HepG2 (cell line): Measurements from ENCODE around the gene THADA. TPM values are rescaled to one million over a fixed set of nuclear protein-coding genes. Genes with fewer than 3 reads are reported as not detected.

Experiments
- ATAC-seq: fragments of 200-7000 bp; cut with Tn5 transposase; 3 replicates; pipeline ENCODE4 v1.9.1; 2020; ENCODE audit warnings: mild to moderate bottlenecking, moderate library complexity
- BruUV-seq: library from RNA; stranded (reverse); fragments of 400-500 nt; replicated peaks from 2 replicates; lab custom pipeline; 2021; lab: Mats Ljungman, UMichigan
- CTCF ChIA-PET: fragments of 300-600 bp; formaldehyde crosslinking; extraction: SDS; loops from one replicate; lab custom pipeline; 2021; ENCODE audit warnings: low total read pairs, inconsistent platforms, low intra/inter-chr PET ratio; lab: Yijun Ruan, JAX
- POLR2A ChIA-PET: fragments of 350-600 bp; sonication (Branson Sonifier 250); formaldehyde crosslinking; loops from one replicate; lab custom pipeline; 2020; ENCODE audit warnings: antibody characterized with exemption, inconsistent platforms; lab: Yijun Ruan, JAX
- DNase-seq: peaks from one replicate; pipeline ENCODE4 v3.0.0-alpha.2; 2015; ENCODE audit warnings: low spot score
- FAIRE-seq: peaks from 3 replicates; lab custom pipeline; 2011; peaks lifted over from hg19 to GRCh38; lab: Jason Lieb, UNC
- H2AFZ ChIP-seq: one replicate; pipeline ENCODE4 v1.6.1; 2011; ENCODE audit warnings: low read length, inconsistent platforms
- H3K27ac ChIP-seq: fragments of 300-600 bp; 3 replicates; pipeline ENCODE4 v1.8.0; 2011; ENCODE audit warnings: mixed run types, mild to moderate bottlenecking, mixed read lengths, low read length, inconsistent platforms; ENCODE audit not compliant: insufficient read depth; ENCODE audit errors: extremely low read length
- H3K27me3 ChIP-seq, 2 experiments: fragments of 200-600 bp in 1 of 2; 2 replicates in 1 of 2; 3 replicates in 1 of 2; pipeline versions ENCODE4 v1.6.0 to v1.8.0; 2011; ENCODE audit warnings: low read length in 2 of 2, mild to moderate bottlenecking in 2 of 2, moderate library complexity in 2 of 2, inconsistent platforms in 1 of 2; ENCODE audit not compliant: insufficient read depth in 2 of 2, control insufficient read depth in 1 of 2
- H3K36me3 ChIP-seq, 2 experiments: fragments of 200-600 bp in 1 of 2; replicated peaks in 1 of 2; 2 replicates in 1 of 2; 3 replicates in 1 of 2; pipeline versions ENCODE4 v1.5.1 to v1.8.0; 2011; ENCODE audit warnings: low read length in 2 of 2, inconsistent platforms in 1 of 2; ENCODE audit not compliant: insufficient read depth in 2 of 2, control insufficient read depth in 1 of 2
- H3K4me1 ChIP-seq: 2 replicates; pipeline ENCODE4 v1.5.1; 2012; ENCODE audit warnings: low read length, inconsistent platforms; ENCODE audit not compliant: insufficient read depth
- H3K4me2 ChIP-seq: 2 replicates; pipeline ENCODE4 v1.6.0; 2011; ENCODE audit warnings: low read depth, low read length, inconsistent platforms
- H3K4me3 ChIP-seq, 3 experiments: fragments of 200-600 bp in 1 of 3; sonication (generic), shearing (Covaris generic) in 1 of 3; replicated peaks in 1 of 3; 2 replicates each; pipeline ENCODE4 v1.5.1; 2011 to 2016; ENCODE audit warnings: low read length in 3 of 3, inconsistent platforms in 2 of 3, low read depth in 2 of 3, mild to moderate bottlenecking in 2 of 3, control low read depth in 1 of 3, mixed read lengths in 1 of 3; ENCODE audit not compliant: insufficient read depth in 1 of 3
- H3K79me2 ChIP-seq: one replicate; pipeline ENCODE4 v1.6.1; 2011; ENCODE audit warnings: low read length, inconsistent platforms; ENCODE audit not compliant: insufficient read depth
- H3K9ac ChIP-seq: 2 replicates; pipeline ENCODE4 v1.6.0; 2011; ENCODE audit warnings: mild to moderate bottlenecking, low read depth, low read length, inconsistent platforms; ENCODE audit not compliant: insufficient read depth
- H3K9me3 ChIP-seq: 2 replicates; pipeline ENCODE4 v1.5.1; 2012; ENCODE audit warnings: mild to moderate bottlenecking, low read length
- H4K20me1 ChIP-seq: 2 replicates; pipeline ENCODE4 v1.6.0; 2011; ENCODE audit warnings: inconsistent platforms, mild to moderate bottlenecking, low read length, moderate library complexity; ENCODE audit not compliant: insufficient read depth
- CREM ChIP-seq, 2 experiments: sonication (generic) in 1 of 2; formaldehyde crosslinking in 1 of 2; IDR thresholded peaks; 2 replicates each; pipeline versions ENCODE4 v1.4.0 to v1.6.1; 2016 to 2020; ENCODE audit warnings: antibody characterized with exemption in 1 of 2, mild to moderate bottlenecking in 1 of 2, missing genetic modification reagents in 1 of 2
- ERF ChIP-seq: IDR thresholded peaks from 2 replicates; pipeline ENCODE4 v1.6.1; 2018; ENCODE audit warnings: missing biosample characterization, missing genetic modification reagents
- GLMP ChIP-seq: sonication (generic); formaldehyde crosslinking; IDR thresholded peaks from 2 replicates; pipeline ENCODE4 v1.9.0; 2021; ENCODE audit warnings: missing genetic modification reagents, mild to moderate bottlenecking, borderline replicate concordance
- HDAC6 ChIP-seq: fragments of 200-600 bp; sonication (generic); IDR thresholded peaks from 2 replicates; pipeline ENCODE4 v1.7.0; 2017; ENCODE audit warnings: mild to moderate bottlenecking, antibody characterized with exemption, low read length, low read depth
- HOMEZ ChIP-seq: IDR thresholded peaks from 2 replicates; pipeline ENCODE4 v1.6.1; 2016; ENCODE audit warnings: low read depth
- NFIC ChIP-seq: IDR thresholded peaks from 2 replicates; pipeline ENCODE4 v1.6.1; 2012; ENCODE audit warnings: mild to moderate bottlenecking, low read length, inconsistent platforms
- POGZ ChIP-seq: sonication (generic); formaldehyde crosslinking; IDR thresholded peaks from 2 replicates; pipeline ENCODE4 v1.4.0; 2020; ENCODE audit warnings: mild to moderate bottlenecking, missing genetic modification reagents
- RFXAP ChIP-seq: sonication (generic); formaldehyde crosslinking; IDR thresholded peaks from 2 replicates; pipeline ENCODE4 v1.4.0; 2020; ENCODE audit warnings: missing genetic modification reagents, borderline replicate concordance
- RXRB ChIP-seq: IDR thresholded peaks from 2 replicates; pipeline ENCODE4 v1.6.1; 2016; ENCODE audit warnings: borderline replicate concordance, missing genetic modification reagents, missing compliant biosample characterization
- SALL1 ChIP-seq: sonication (generic); formaldehyde crosslinking; IDR thresholded peaks from 2 replicates; pipeline ENCODE4 v1.8.0; 2022; ENCODE audit warnings: mild to moderate bottlenecking, missing genetic modification reagents
- SMARCE1 ChIP-seq: fragments of 450-650 bp; IDR thresholded peaks from 2 replicates; pipeline ENCODE4 v1.6.1; 2017; ENCODE audit warnings: borderline replicate concordance
- SOX5 ChIP-seq: IDR thresholded peaks from 2 replicates; pipeline ENCODE4 v1.6.1; 2016; ENCODE audit warnings: borderline replicate concordance
- SOX6 ChIP-seq, 2 experiments: fragments of 450-650 bp in 1 of 2; sonication (generic) in 1 of 2; formaldehyde crosslinking in 1 of 2; IDR thresholded peaks; 2 replicates each; pipeline versions ENCODE4 v1.4.0 to v1.6.1; 2017 to 2020; ENCODE audit warnings: antibody characterized with exemption in 1 of 2, mild to moderate bottlenecking in 1 of 2, missing genetic modification reagents in 1 of 2
- ZNF276 ChIP-seq: sonication (generic); formaldehyde crosslinking; IDR thresholded peaks from 2 replicates; pipeline ENCODE4 v1.4.0; 2020; ENCODE audit warnings: mild to moderate bottlenecking, low read depth, missing genetic modification reagents
- ZNF557 ChIP-seq: sonication (generic); formaldehyde crosslinking; IDR thresholded peaks from 2 replicates; pipeline ENCODE4 v1.4.0; 2020; ENCODE audit warnings: missing genetic modification reagents
- ZNF639 ChIP-seq: conservative IDR thresholded peaks from 2 replicates; pipeline ENCODE4 v1.6.1; 2018; ENCODE audit warnings: missing genetic modification reagents
- in situ Hi-C: cut with HindIII; loops from 2 replicates; pipeline ENCODE4 v1.10.0; 2017; ENCODE audit warnings: low pct_unique_long_range_greater_than_20kb; ENCODE audit not compliant: extremely low pct_ligation_motif_present
- intact Hi-C: fragments of 100-400 bp; cut with micrococcal nuclease; formaldehyde crosslinking; loops from one replicate; pipeline ENCODE4 v1.10.0; 2022; ENCODE audit not compliant: unreplicated experiment
- polyA plus RNA-seq, 8 experiments: library from polyadenylated mRNA; depleted of rRNA in 3 of 8; stranded (reverse) in 7 of 8; unstranded in 1 of 8; fragments of >200 nt; fragmentation: Illumina TruSeq in 4 of 8; extraction: Trizol in 4 of 8; gene quantifications; 2 replicates each; pipeline versions ENCODE4 v1.2.1 to v1.2.3, GENCODE V29; 2011 to 2016; ENCODE audit warnings: low read depth in 4 of 8, missing spikeins in 1 of 8, mixed read lengths in 1 of 8; ENCODE audit not compliant: insufficient read depth in 1 of 8
- total RNA-seq, 5 experiments: library from RNA; depleted of rRNA; stranded (reverse); fragments of >200 nt; fragmentation: Illumina TruSeq; extraction: Trizol; gene quantifications; 2 replicates each; pipeline ENCODE4 v1.2.3, GENCODE V29; 2016; ENCODE audit warnings: low read depth in 1 of 5

The THADA gene
- total and polyA plus RNA-seq, 2 of the 13 experiments (the other 11 are each of a cell fraction or from before 2014, with no cell fraction given), result 12.7 to 21.7 TPM

GRCh38 chr2:43372416-43373081, 223.3 kb downstream of the THADA start (continued):
- TF ChIP-seq SOX6 (IDR thresholded peaks at IDR 0.05), result no peak
- TF ChIP-seq SOX6 (CRISPR knock-in tag; IDR thresholded peaks at IDR 0.05), result peak; percentile 26; the same call in 1 of the 2 replicates
- TF ChIP-seq POGZ (CRISPR knock-in tag), result peak; percentile 75
- TF ChIP-seq HOMEZ (CRISPR knock-in tag), result peak; percentile 31; the same call in 1 of the 2 replicates
- no peak for TF ChIP-seq ZNF639 (CRISPR knock-in tag)
- TF ChIP-seq ZNF557, result no peak
- TF ChIP-seq ERF (CRISPR knock-in tag), result 0 out of 2 replicates have a peak, but pooled peaks have one; percentile 28
- 0 out of 2 replicates have a peak, but pooled peaks have one; percentile 35 for TF ChIP-seq SALL1 (CRISPR knock-in tag)
- TF ChIP-seq, all 625 proteins: peak for 18

GRCh38 chr2:43370705-43371104, 225.1 kb downstream of the THADA start:
- no peak overlapping the region for H3K4me2 ChIP-seq
- intact Hi-C loops (no loop called here), in situ Hi-C loops (no loop called here)
- H3K9ac ChIP-seq, result no peak overlapping the region
- no peak for DNase-seq
- ChIA-PET POLR2A (no interaction called here), CTCF (no interaction called here)
- H3K27me3 ChIP-seq, result no peaks in the 10 kb centered on the region
- H4K20me1 ChIP-seq, result no peaks in the 10 kb centered on the region
- no peaks in the 10 kb centered on the region for H3K36me3 ChIP-seq
- ATAC-seq, result no peak
- H3K9me3 ChIP-seq, result no peaks in the 10 kb centered on the region
- no TSS peak for BruUV-seq
- H3K27ac ChIP-seq, result no peak overlapping the region
- H3K79me2 ChIP-seq, result no peaks in the 10 kb centered on the region
- FAIRE-seq, result peak; percentile 47
- H3K4me1 ChIP-seq, result peaks cover 93% of the 10 kb centered on the region
- no peak overlapping the region for H2AFZ ChIP-seq
- H3K4me3 ChIP-seq, result no peak overlapping the region
- TF ChIP-seq SOX5 (CRISPR knock-in tag), result peak; percentile 79; the same call in 1 of the 2 replicates
- TF ChIP-seq ZNF276, result no peak
- TF ChIP-seq NFIC, result peak; percentile 38; the same call in 1 of the 2 replicates
- no peak for TF ChIP-seq HDAC6
- no peak for TF ChIP-seq GLMP (CRISPR knock-in tag)
- TF ChIP-seq SMARCE1, result no peak
- no peak for TF ChIP-seq RFXAP (CRISPR knock-in tag)
- TF ChIP-seq RXRB (CRISPR knock-in tag), result 0 out of 2 replicates have a peak, but pooled peaks have one; percentile 19
- 0 out of 2 replicates have a peak, but pooled peaks have one; percentile 25 for TF ChIP-seq CREM (IDR thresholded peaks at IDR 0.05)
- TF ChIP-seq CREM (CRISPR knock-in tag; IDR thresholded peaks at IDR 0.05), result no peak
